Stimulated activated CD4-positive, alpha-beta T cell treated with anti-CD3 and anti-CD28 coated beads, Interleukin-15, amount 100 ng/mL, for 48 hours (primary cell): ENCODE measurements around the gene TADA3.
A peak's percentile ranks its signal among the peaks of the same experiment; 100 is the strongest.

Source experiments
- DNase-seq, 2 donors: peaks; one replicate each; pipeline ENCODE4 v3.0.0-alpha.2; 2020; ENCODE audit warnings: low read depth in 2 of 2

TADA3 gene

GRCh38 chr3:9760779-9761505, 31.3 kb downstream of the TADA3 start:
- no peak for DNase-seq

DNA sequence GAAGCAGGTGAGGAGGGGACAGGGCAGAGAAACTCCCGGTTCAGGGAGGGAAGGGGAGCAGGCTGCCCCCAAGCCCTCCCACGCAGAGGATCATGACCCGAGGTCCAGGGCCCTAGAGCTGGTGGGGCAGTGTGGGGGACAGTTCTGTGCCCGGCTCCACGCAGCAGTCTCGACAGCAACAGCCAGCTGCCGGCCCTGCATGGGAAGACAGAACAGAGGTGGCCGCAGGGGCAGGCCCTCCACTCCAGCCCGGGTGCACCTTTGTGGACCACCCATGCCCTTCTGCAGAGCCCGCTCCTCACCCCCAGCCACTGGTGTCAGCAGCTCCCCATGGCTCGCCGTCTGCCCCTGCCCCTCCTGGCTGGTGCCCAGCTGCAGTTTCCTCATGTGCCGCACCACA, 34.8 kb downstream of the TADA3 start:
- DNase-seq: no peak

GRCh38 chr3:9754678-9755077, 37.6 kb downstream of the TADA3 start:
- no peak for DNase-seq

DNA sequence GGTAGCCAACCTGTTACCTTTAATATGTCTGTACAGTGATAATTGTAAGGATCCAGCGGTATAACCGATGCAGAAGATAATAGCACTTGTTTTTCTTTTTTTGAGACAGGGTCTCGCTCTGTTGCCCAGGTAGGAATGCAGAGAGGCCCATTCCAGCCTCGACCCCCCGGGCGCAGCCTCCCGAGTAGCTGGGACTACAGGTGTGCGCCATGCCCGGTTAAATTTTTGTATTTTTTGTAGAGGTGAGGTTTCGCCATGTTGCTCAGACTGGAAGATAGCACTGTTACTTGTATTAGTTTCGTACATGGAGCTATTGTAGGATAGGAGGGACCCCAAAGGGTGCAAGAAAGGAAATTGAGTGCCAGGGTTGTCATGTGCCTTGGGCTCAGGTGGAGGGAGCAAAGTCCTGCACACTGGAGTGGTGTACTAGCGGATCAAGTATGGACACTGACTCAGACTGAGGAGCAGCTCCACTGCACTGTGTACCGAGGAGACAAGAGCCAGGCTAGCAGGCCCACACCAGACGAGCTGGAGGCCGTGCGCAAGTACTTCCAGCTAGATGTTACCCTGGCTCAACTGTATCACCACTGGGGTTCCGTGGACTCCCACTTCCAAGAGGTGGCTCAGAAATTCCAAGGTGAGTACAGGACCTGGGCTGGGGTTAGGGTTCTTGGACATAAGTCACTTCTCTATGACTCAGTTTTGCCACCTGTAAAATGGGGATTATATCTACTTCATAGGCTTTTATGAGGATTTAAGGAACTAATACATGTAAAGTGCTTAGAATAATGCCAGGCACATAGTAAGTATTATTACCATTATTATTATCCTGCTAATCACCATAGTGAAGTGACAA, 41.5 kb downstream of the TADA3 start:
- no peak for DNase-seq

- DNase-seq: peak; percentile 94
Measured at GRCh38 chr3:9749645-9750555, 42.4 kb downstream of the TADA3 start, which contains the start of gene OGG1. OGG1 (plus strand) TSS chr3:9749952; CDS start chr3:9750287, 335 bp downstream.

GRCh38 chr3:9749296-9749644, 43.0 kb downstream of the TADA3 start:
- no peak for DNase-seq

DNA sequence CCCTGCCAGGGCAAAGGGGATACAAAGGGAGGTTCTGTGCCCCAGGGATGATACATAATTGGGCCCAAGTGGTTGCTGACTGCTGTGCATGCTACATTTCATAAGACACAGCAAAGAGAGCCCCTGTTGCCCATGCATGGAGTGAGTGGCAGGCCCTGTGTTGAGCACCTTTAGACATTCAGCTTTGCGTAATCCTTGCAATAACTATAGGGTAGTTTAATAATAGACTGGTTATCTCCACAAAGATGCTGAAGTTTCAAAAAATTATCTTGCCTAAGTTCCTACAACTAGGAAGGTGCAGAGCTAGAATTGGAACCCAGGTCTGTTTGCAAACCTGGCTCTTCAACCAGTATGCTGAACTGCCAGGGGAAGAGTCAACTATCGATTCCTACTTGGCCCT, 44.2 kb downstream of the TADA3 start:
- no peak for DNase-seq

DNA sequence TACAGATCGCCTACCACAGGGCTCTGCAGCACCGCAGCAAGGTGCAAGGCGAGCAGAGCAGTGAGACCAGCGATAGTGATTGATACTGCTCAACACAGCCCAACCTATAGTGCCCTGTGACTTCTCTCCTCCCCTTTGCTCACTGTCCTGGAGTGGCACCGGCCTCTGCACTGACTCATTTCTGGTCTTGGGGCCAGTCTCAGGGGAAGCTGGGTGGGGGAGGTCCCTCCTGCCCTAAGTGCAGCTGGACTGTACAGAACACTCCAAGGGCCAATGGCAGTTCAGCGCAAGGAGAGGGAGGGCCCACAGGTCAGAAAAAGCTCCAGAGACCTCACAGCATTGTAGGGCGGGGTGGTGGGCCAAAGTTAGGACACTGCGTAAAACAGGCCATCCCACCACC, 45.0 kb downstream of the TADA3 start:
- no peak for DNase-seq

DNA sequence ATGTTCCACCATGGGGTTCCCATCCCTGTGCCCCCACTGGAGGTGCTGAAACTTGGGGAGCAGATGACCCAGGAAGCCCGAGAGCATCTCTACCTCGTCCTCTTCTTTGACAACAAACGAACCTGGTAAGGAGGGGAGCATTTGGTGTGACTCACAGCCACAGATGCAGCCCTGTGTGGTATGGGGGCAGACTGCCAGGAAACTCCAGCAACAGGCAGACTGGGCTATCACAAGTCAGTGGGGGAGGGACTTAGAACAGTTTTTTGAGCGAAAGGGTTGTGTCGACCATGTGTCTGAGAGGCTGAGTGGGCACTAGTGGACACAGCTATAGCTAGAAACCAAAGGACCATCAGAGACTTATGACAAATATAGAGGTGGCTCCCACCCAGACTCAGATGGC, 45.9 kb downstream of the TADA3 start:
- no peak for DNase-seq

DNA sequence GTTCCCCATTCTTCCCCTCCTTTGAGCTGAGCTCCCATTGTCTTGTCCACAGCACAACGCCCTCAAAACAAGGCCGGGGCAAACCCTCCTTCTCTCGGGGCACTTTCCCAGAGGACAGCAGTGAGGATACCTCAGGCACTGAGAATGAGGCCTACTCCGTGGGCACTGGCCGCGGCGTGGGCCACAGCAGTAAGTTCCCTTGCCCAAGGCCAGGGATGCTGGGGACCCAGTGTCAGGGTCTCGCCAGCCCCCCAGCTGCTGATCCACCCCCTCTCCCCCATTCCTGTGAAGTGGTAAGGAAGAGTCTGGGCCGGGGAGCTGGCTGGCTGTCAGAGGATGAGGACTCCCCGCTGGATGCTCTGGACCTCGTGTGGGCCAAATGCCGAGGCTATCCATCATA, 46.8 kb downstream of the TADA3 start:
- no peak for DNase-seq

GRCh38 chr3:9744162-9744561, 48.1 kb downstream of the TADA3 start:
- DNase-seq: no peak

DNA sequence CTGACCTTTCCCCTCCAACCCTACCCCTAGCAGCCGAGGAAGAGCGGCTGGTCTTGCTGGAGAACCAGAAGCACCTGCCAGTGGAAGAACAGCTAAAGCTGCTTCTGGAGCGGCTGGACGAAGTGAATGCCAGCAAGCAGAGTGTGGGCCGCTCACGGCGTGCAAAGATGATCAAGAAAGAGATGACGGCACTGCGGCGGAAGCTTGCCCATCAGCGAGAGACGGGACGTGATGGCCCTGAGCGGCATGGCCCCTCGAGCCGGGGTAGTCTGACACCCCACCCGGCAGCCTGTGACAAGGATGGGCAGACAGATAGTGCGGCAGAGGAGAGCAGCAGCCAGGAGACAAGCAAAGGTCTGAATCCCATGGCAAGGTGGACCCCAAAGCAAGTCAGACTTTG, 48.7 kb downstream of the TADA3 start:
- no peak for DNase-seq

GRCh38 chr3:9742560-9742959, 49.7 kb downstream of the TADA3 start:
- no peak for DNase-seq

- DNase-seq: no peak
Measured at GRCh38 chr3:9739181-9739580, 53.1 kb downstream of the TADA3 start.

GRCh38 chr3:9736831-9737230, 55.4 kb downstream of the TADA3 start:
- no peak for DNase-seq

- DNase-seq: no peak
Measured at GRCh38 chr3:9732740-9733115, 59.5 kb downstream of the TADA3 start.

DNA sequence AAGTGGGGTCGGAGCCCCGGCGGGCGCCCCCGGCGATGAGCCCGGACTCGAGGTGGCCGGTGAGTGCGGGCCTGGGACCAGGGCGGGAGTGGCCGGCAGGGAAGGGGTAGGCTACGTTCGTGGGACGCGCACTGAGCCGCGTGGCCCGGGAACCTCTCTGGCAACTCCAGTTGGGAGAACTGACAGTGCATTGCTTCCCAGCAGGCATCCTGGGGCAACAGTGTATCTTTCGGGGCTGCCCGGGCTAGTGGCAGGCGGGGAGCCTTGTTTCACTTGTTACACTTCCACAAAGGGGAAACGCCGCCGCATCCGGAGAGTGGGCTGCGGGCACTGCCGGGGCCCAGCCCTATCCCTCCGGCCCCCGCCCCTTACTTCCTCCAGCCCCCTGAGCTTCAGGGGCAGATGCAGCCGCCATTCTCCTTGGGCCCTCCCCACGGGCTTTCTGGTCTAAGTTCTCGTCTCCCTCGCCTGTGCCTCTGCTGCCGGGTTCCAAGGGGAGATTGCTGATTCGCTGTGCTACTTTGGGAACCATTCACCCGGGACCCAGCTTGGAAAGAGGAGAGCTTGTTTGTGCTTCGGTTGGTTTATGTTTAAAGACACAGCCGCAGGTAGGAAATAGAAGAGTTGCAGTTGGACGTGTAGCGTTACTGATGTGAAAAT, 60.1 kb downstream of the TADA3 start:
- no peak for DNase-seq

GRCh38 chr3:9731206-9732079, 60.8 kb downstream of the TADA3 start, which contains the start of gene BRPF1:
BRPF1 (plus strand) TSS chr3:9731735; CDS start chr3:9734141, 2,406 bp downstream.
- peak; percentile 99 to 100 for DNase-seq

DNA sequence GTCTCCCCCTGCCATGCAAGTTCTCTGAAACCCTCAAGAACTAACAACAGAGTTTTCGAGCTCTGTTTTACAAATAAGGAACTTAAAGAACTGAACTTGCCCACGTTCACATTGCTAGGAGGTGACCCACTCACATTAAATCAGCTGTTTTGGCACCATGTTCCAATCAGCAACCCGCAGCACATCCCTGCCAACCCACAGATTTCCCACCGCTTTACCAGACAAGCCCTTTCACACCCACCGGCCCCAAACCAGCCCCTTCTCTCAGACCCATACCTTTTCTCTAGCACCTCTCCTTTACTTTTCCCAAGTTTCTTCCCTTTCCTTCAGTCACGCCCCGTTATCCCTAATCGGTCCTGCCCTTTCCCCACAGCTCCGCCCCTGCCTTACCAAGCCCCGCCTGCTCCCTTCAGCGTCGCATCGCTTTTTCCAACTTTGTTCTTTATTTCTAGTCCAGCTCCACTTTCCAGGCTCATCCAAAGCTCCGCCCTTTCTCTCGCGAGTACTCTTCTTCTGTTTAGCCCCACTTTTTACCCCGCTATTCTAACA, 61.5 kb downstream of the TADA3 start:
- no peak for DNase-seq
